HEK293T (cell line): Measurements from ENCODE around the gene HNRNPU.

ENCODE experiments used
- ARNT ChIP-seq: fragments of 450-650 bp; IDR thresholded peaks from 2 replicates; pipeline ENCODE4 v1.6.1; 2017; ENCODE audit warnings: mild to moderate bottlenecking
- ELF4 ChIP-seq: fragments of 450-650 bp; IDR thresholded peaks from 2 replicates; pipeline ENCODE4 v1.6.1; 2017; ENCODE audit warnings: antibody characterized with exemption
- FOXK2 ChIP-seq: fragments of 450-650 bp; IDR thresholded peaks from 2 replicates; pipeline ENCODE4 v1.6.1; 2016; ENCODE audit warnings: mild to moderate bottlenecking
- FOXM1 ChIP-seq: fragments of 450-650 bp; IDR thresholded peaks from 2 replicates; pipeline ENCODE4 v1.6.1; 2017; ENCODE audit warnings: mild to moderate bottlenecking, borderline replicate concordance
- HDGF ChIP-seq: fragments of 450-650 bp; IDR thresholded peaks from 2 replicates; pipeline ENCODE4 v1.6.1; 2017; ENCODE audit warnings: antibody characterized with exemption, borderline replicate concordance
- L3MBTL2 ChIP-seq: fragments of 450-650 bp; conservative IDR thresholded peaks from 2 replicates; pipeline ENCODE4 v1.6.1; 2016; ENCODE audit warnings: mild to moderate bottlenecking
- NFRKB ChIP-seq: fragments of 450-650 bp; IDR thresholded peaks from 2 replicates; pipeline ENCODE4 v1.6.1; 2016; ENCODE audit warnings: mild to moderate bottlenecking, moderate library complexity
- PKNOX1 ChIP-seq: fragments of 450-650 bp; IDR thresholded peaks from 2 replicates; pipeline ENCODE4 v1.6.1; 2016
- SUZ12 ChIP-seq: fragments of 450-650 bp; IDR thresholded peaks from 2 replicates; pipeline ENCODE4 v1.6.1; 2016; ENCODE audit warnings: mild to moderate bottlenecking
- ZNF384 ChIP-seq: fragments of 450-650 bp; IDR thresholded peaks from 2 replicates; pipeline ENCODE4 v1.6.1; 2016

GRCh38 chr1:244817415-244817894 lies 46.9 kb downstream of the HNRNPU start:
- TF ChIP-seq SUZ12 (no peak), PKNOX1 (no peak), NFRKB (no peak), HDGF (no peak), ZNF384 (no peak), L3MBTL2 (no peak), ELF4 (no peak), FOXM1 (no peak), ARNT (no peak), FOXK2 (no peak)
